Esophagus squamous epithelium (tissue), 5 donors: ENCODE measurements around the gene VSX1. TPM values are rescaled to one million over a fixed set of nuclear protein-coding genes. Genes with fewer than 3 reads are reported as not detected.

ENCODE experiments used
- DNase-seq: peaks from one replicate; lab custom pipeline; 2025; lab: John Stamatoyannopoulos, UW
- H3K27ac ChIP-seq, 4 donors: fragments of 200-600 bp; sonication (generic); one replicate each; pipeline ENCODE4 v1.5.1; 2016 to 2019; ENCODE audit warnings: mild to moderate bottlenecking in 1 of 4
- H3K27me3 ChIP-seq, 4 donors: fragments of 200-600 bp; sonication (generic); 1 replicate in 3 of 4; 2 replicates in 1 of 4; pipeline versions ENCODE4 v1.5.1 to v1.6.0; 2017 to 2021; ENCODE audit warnings: antibody characterized with exemption in 1 of 4
- H3K36me3 ChIP-seq, 3 donors: fragments of 200-600 bp; sonication (generic); one replicate each; pipeline ENCODE4 v1.5.1; 2016 to 2019
- H3K4me1 ChIP-seq, 3 donors: fragments of 200-600 bp; sonication (generic); one replicate each; pipeline ENCODE4 v1.5.1; 2017 to 2019
- H3K4me3 ChIP-seq, 4 donors: fragments of 200-600 bp; sonication (generic); 1 replicate in 3 of 4; 2 replicates in 1 of 4; pipeline ENCODE4 v1.5.1; 2016 to 2019; ENCODE audit warnings: mild to moderate bottlenecking in 2 of 4, moderate library complexity in 1 of 4
- H3K9me3 ChIP-seq, 3 donors: fragments of 200-600 bp; sonication (generic); one replicate each; pipeline ENCODE4 v1.5.1; 2016 to 2019
- POLR2A ChIP-seq, 4 donors: fragments of 450-650 bp; IDR thresholded peaks; one replicate each; pipeline ENCODE4 v1.6.1; 2017; ENCODE audit warnings: antibody characterized with exemption in 4 of 4, mild to moderate bottlenecking in 4 of 4, moderate library complexity in 3 of 4
- WGBS, 2 donors: methylation state at CpG; one replicate each; pipeline ENCODE4 v1.1.5; 2018; 5-methylcytosine and 5-hydroxymethylcytosine counted together
- intact Hi-C: fragments of 100-400 bp; cut with DNase I; formaldehyde crosslinking; loops from one replicate; pipeline ENCODE4 v1.15.0; 2022
- total RNA-seq, 4 donors: library from RNA; depleted of rRNA; stranded (reverse); fragments of >200 nt; gene quantifications; one replicate each; pipeline ENCODE4 v1.1.0, GENCODE V29; 2016
- TF ChIP-seq, protein P1 (sequence below), 6 experiments: fragments of 450-650 bp in 4 of 6; fragments of 200-600 bp in 2 of 6; sonication (generic) in 2 of 6; IDR thresholded peaks; one replicate each; pipeline ENCODE4 v1.5.1; 2016 to 2019; ENCODE audit warnings: antibody characterized with exemption in 6 of 6, mild to moderate bottlenecking in 4 of 6, moderate library complexity in 4 of 6
- donor health status: DM: yes; HTN: yes; CAD: no.

The VSX1 gene
- total RNA-seq, 4 donors from 2014 or later = not detected

DNA sequence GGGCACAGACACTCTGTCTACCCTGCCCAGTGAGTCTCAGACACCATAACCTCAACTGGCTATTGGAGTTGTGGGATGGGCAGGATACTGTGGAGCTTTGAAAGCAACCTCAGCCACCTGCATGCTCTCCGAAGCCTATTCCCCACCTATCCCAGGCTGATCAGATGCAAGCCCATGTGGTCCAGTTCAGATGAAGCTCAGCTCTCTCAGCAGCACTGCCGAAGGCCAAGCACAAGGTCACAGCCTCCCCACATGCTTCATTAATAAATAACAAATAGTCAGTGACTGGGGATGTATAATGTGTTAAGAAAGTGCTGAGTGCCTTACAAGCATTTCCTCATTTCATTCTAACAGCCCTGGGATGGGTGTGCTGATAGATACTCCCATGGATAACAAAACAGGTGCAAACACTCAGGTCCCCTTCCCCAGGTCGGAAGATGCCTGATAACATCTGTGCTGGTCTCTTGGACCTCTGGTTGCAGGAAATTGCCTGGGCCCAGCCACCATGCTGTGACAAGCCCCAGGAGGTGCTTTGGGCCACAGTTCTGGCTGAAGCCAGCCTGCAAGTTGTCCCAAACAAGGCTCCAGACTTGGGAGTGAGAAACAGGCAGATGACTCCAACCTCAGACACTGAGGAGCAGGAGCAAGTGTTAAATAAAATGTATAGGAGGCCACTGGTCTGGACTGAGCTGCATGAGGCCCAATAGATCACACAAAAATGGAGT lies 27.7 kb downstream of the VSX1 start:
- H3K9me3 ChIP-seq = no peaks in the 10 kb centered on the region
- WGBS, 2 donors = 53 to 86% methylated on average over 1 to 2 of the region's 3 CpGs
- H3K36me3 ChIP-seq = no peaks in the 10 kb centered on the region
- peaks cover 47 to 96% (median 66%) of the 10 kb centered on the region in 3 donors for H3K4me1 ChIP-seq
- TF ChIP-seq, protein P1, sequence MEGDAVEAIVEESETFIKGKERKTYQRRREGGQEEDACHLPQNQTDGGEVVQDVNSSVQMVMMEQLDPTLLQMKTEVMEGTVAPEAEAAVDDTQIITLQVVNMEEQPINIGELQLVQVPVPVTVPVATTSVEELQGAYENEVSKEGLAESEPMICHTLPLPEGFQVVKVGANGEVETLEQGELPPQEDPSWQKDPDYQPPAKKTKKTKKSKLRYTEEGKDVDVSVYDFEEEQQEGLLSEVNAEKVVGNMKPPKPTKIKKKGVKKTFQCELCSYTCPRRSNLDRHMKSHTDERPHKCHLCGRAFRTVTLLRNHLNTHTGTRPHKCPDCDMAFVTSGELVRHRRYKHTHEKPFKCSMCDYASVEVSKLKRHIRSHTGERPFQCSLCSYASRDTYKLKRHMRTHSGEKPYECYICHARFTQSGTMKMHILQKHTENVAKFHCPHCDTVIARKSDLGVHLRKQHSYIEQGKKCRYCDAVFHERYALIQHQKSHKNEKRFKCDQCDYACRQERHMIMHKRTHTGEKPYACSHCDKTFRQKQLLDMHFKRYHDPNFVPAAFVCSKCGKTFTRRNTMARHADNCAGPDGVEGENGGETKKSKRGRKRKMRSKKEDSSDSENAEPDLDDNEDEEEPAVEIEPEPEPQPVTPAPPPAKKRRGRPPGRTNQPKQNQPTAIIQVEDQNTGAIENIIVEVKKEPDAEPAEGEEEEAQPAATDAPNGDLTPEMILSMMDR (IDR thresholded peaks at IDR 0.05) = no peak
- TF ChIP-seq POLR2A (IDR thresholded peaks at IDR 0.05) = no peak
- peak overlapping the region; percentile 54 to 96 (median 93) for H3K27ac ChIP-seq
- no peak for DNase-seq
- H3K4me3 ChIP-seq = peak overlapping the region in 1 of 4 donors; percentile 3
- intact Hi-C loops = no loop called here
- no peaks in the 10 kb centered on the region for H3K27me3 ChIP-seq

DNA sequence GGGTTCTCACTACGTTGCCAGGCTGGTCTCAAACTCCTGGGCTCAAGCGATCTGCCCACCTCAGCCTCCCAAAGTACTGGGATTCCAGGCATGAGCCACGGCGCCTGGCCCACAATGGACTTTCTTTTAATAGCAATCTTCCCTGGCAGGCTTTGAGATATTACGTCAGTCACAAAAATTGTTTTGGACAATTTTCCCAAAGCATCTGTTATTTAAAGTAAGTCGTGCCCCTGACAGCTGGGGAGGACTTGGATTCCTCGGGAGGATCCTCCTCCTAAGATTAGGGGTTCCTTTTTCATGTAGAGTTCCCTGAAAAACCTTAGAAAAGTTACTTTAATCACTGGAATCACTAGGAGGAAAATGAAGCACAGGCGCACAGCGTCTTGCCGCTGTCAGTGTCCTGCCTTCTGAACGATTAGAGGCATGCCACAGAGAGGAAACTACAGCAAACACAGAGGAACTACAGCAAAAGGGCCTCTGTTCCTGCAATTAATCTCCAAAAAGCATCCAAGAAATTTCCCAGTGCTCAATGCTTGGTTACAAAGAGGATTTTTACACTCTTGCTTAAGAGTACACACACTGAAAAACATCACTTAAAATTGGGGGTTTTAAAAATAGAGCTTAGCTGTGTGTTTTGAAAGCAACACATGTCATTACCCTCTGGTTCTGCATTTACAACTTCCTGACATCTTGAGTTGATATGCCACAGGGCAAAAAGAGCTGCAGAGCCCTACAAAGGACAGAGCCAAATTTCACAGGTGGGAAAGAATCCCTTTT lies 28.5 kb downstream of the VSX1 start:
- no peak for TF ChIP-seq POLR2A (IDR thresholded peaks at IDR 0.05)
- TF ChIP-seq, protein P1 (IDR thresholded peaks at IDR 0.05) = no peak
- WGBS, 2 donors = 48 to 57% methylated on average over 11 of the region's 11 CpGs
- no peaks in the 10 kb centered on the region for H3K9me3 ChIP-seq
- no peak for DNase-seq
- H3K36me3 ChIP-seq = no peaks in the 10 kb centered on the region
- peak overlapping the region in 1 of 4 donors; percentile 14 for H3K4me3 ChIP-seq
- no peaks in the 10 kb centered on the region for H3K27me3 ChIP-seq
- intact Hi-C loops = no loop called here
- H3K27ac ChIP-seq = peak overlapping the region; percentile 54 to 96 (median 93)
- H3K4me1 ChIP-seq = peaks cover 50 to 96% (median 71%) of the 10 kb centered on the region in 3 donors

DNA sequence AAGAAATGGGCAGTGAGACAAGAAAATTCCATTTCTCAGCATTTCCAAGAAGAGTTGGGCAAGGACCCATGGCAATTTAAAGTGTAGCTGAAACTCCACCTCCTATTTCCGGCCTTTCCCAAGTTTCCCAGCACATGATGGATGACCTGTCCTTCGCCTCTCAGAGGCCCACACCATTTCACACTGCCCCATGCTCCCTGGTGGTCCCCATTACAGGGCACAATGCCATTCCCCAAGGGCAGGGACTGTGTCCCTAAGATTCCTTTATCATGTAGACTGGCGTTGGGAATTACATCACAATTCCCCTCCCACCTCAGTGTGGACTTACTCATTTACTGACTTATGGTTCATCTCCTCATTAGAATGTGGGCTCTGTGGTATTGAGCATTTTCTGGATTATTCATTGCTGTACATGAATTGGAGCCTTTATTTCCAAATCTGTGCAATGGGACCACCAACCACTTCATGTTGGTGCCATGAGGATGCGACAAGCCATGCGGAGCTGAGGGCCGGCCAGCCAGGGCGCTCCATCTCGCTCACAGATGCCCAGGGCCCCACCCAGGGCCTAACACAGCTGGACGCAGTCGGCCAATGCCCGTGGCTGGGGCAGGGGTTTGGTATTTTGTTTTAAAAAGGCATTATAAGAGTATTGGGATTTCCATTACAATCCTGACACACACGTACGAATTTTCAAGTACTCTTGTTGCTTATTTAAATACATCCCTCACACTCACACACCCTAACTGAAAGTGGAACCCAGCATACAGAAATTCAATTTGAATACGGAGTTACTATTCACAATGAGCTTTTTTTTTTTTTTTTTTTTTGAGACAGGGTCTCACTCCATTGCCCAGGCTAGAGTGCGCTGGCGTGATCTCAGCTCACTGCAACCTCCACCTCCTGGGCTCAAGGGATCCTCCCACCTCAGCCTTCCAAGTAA lies 29.4 kb downstream of the VSX1 start:
- H3K4me1 ChIP-seq = peaks cover 47 to 100% (median 76%) of the 10 kb centered on the region in 3 donors
- DNase-seq = no peak

DNA sequence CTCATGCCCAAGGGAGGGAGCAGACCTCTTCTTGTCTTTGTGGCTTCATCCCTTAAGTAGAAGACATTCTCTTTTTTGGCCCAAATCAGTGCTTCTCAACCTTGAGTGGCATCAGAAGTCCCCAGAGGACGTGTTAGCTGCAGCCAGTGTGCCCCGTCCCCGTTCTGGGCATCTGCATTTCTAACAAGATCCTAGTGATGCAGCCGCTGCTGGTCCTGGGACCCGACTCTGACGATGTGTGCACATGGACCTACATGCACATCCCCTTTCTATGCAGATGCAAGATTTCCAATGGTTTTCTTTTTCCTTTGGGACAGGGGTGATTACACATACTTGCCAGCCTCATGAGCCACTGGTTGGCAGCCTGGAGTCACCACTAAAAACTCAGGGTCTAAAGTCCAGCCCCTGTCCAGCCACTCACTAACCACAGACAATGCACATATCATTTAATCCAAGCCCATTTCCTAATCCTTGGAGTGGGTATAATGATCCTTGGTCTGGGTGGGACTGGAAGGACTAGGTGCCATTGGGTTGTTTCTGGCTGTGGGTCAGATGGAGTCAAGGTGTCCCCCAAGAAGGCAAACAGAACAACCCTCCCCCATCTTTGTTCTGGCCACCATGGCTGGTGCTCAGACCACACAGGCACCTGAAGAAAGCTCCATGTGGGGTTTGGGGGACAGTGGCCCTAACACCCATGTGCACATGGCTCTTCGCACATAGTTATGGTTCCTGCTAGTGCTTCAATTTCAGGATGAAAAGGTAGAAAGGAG lies 30.4 kb downstream of the VSX1 start:
- Histone ChIP-seq H3K27ac (peak overlapping the region in 3 of 4 donors; percentile 72 to 96 (median 90)), H3K36me3 (peaks cover 0 to 16% (median 2%) of the 10 kb centered on the region in 3 donors), H3K4me3 (no peak overlapping the region), H3K4me1 (peaks cover 50 to 100% (median 78%) of the 10 kb centered on the region in 3 donors), H3K27me3 (no peaks in the 10 kb centered on the region), H3K9me3 (no peaks in the 10 kb centered on the region)
- intact Hi-C loops = no loop called here
- 91 to 93% methylated on average over 6 of the region's 7 CpGs for WGBS, 2 donors
- no peak for TF ChIP-seq POLR2A (IDR thresholded peaks at IDR 0.05)
- TF ChIP-seq, protein P1 (IDR thresholded peaks at IDR 0.05) = no peak
- no peak for DNase-seq

More for the DNA sequence above, 29.4 kb downstream of the VSX1 start:
- intact Hi-C loops = no loop called here
- H3K27ac ChIP-seq = peak overlapping the region; percentile 54 to 96 (median 93)
- H3K4me3 ChIP-seq = no peak overlapping the region
- TF ChIP-seq, protein P1 (IDR thresholded peaks at IDR 0.05) = no peak
- no peak for TF ChIP-seq POLR2A (IDR thresholded peaks at IDR 0.05)
- H3K27me3 ChIP-seq = no peaks in the 10 kb centered on the region
- no peaks in the 10 kb centered on the region for H3K9me3 ChIP-seq
- WGBS, 2 donors = 71 to 79% methylated on average over 16 of the region's 16 CpGs
- H3K36me3 ChIP-seq = peaks cover 0 to 6% (median 0%) of the 10 kb centered on the region in 3 donors
